Ovary (tissue), 3 donors: ENCODE measurements around the gene STAT5B.
"Not testable (repeated sequence)": the region's sequence is repeated elsewhere in the genome, so short reads cannot be mapped to it uniquely, and the experiment has no call there.

Source experiments
- POLR2A ChIP-seq: fragments of 450-650 bp; IDR thresholded peaks from one replicate; pipeline ENCODE4 v1.6.1; 2017; ENCODE audit warnings: antibody characterized with exemption, mild to moderate bottlenecking, moderate library complexity
- TF ChIP-seq, protein P1 (sequence below), 3 donors: fragments of 450-650 bp in 2 of 3; fragments of 200-600 bp in 1 of 3; IDR thresholded peaks; one replicate each; pipeline versions ENCODE4 v1.5.1 to v1.8.0; 2016 to 2022; ENCODE audit warnings: antibody characterized with exemption in 3 of 3, mild to moderate bottlenecking in 1 of 3
- donor health status: DM: no; HTN: no; CAD: no.

DNA sequence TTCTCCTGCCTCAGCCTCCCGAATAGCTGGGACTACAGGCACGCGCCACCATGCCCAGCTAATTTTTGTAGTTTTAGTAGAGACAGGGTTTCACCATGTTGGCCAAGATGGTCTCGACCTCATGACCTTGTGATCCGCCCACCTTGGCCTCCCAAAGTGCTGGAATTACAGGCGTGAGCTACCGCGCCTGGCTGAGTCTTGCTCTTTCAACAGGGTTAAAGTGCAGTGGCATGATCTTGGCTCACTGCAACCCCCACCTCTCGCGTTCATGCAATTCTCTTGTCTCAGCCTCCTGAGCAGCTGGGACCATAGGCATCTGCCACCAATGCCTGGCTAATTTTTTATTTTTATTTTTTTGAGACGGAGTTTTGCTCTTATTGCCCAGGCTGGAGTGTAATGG lies 31.0 kb downstream of the STAT5B start:
- TF ChIP-seq, protein P1, sequence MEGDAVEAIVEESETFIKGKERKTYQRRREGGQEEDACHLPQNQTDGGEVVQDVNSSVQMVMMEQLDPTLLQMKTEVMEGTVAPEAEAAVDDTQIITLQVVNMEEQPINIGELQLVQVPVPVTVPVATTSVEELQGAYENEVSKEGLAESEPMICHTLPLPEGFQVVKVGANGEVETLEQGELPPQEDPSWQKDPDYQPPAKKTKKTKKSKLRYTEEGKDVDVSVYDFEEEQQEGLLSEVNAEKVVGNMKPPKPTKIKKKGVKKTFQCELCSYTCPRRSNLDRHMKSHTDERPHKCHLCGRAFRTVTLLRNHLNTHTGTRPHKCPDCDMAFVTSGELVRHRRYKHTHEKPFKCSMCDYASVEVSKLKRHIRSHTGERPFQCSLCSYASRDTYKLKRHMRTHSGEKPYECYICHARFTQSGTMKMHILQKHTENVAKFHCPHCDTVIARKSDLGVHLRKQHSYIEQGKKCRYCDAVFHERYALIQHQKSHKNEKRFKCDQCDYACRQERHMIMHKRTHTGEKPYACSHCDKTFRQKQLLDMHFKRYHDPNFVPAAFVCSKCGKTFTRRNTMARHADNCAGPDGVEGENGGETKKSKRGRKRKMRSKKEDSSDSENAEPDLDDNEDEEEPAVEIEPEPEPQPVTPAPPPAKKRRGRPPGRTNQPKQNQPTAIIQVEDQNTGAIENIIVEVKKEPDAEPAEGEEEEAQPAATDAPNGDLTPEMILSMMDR (IDR thresholded peaks at IDR 0.05), result not testable (repeated sequence)
- TF ChIP-seq POLR2A, result not testable (repeated sequence)
